ENCODE results near the gene NEMP1.

The NEMP1 gene

DNA sequence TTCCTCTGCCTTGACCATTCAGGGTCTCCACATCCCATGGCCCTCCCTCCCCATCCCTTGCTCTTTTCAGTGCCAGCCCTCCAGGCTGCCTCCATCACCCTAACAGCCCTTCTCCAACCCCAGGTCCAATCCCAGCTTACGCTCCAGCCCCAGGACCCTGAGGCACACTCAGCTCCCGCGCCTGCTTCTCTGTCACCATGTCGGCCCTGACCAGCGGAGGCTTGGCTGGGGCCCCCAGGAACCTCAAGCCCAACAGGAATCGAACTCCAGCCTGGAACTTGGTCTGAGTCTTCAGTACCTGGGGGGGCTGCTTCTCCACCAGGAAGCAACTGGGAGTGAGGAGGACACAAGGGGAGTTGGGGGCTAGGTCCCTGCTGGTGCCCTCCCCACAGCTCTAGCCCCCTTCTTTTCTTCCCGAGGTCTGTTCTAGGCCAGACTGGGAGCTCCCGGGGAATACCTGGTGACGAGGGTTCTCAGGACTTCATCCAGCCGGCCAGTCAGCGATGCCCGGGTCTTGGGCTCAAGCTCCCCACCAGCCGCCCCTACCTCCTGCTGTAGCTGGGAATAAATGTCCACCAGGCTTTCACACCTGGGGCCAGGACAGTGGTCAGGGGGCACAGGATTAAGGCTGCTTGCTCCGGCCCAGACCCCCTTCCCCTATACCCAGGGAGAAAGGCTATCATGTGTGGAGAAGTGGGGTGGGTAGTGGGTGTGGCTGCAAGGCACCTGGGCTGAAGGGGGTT is 26.6 kb upstream of the NEMP1 start:
- no peak overlapping the region for H3K9ac ChIP-seq (ENCODE audit: insufficient read length, low read depth)
- DNase-seq (ENCODE audit: low read depth, low spot score), result no peak
- H3K27me3 ChIP-seq (ENCODE audit: insufficient read depth, insufficient read length), result no peaks in the 10 kb centered on the region
- H3K36me3 ChIP-seq (ENCODE audit: insufficient read depth, insufficient read length, low read length), result peaks cover 70% of the 10 kb centered on the region
- no peak for TF ChIP-seq ZNF274 (IDR thresholded peaks at IDR 0.05; ENCODE audit: low read depth, low read length)
- no peak for TF ChIP-seq YY1 (IDR thresholded peaks at IDR 0.05; ENCODE audit: insufficient read depth, insufficient read length)
- no peak for TF ChIP-seq SUZ12 (IDR thresholded peaks at IDR 0.05; ENCODE audit: extremely low read depth, insufficient read depth, insufficient read length)
- no peaks in the 10 kb centered on the region for H3K9me3 ChIP-seq (ENCODE audit: insufficient read depth, low read length)
- no peak overlapping the region for H3K4me3 ChIP-seq (ENCODE audit: insufficient read length, low read depth)
- H3K4me1 ChIP-seq (ENCODE audit: insufficient read depth, insufficient read length), result peaks cover 18% of the 10 kb centered on the region

DNA sequence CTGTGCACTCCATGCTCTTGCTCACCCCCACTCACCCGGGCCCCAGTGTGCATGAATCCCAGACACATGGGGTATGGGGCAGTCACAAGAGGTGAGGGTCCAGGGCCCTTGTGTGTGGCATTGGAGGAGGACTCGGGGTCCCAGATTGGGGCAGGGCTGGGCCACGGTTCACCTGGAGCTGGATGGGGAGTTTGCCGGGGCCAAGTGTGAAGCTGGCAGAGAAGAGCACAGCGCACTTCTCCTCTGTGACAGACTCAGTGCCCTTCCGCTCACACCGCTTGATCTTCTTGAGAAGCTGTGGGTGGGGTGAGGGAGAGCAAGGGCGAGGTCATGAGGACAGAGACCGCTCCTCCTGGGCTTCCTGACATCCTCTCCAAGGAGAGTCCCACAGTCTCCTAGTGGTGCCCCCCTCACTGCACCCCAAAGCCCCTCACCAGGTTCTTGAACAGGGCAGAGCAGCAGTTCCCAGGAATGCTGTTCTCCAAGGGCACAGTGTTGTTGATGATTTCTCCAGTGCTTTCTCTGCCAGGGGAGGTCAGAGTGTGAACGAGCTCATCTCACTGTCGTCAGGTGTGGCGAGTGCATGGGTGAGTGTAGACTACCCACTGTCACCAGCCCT is 25.8 kb upstream of the NEMP1 start:
- peaks cover 75% of the 10 kb centered on the region for H3K36me3 ChIP-seq (ENCODE audit: insufficient read depth, insufficient read length, low read length)
- TF ChIP-seq YY1 (IDR thresholded peaks at IDR 0.05; ENCODE audit: insufficient read depth, insufficient read length) (no peak), SUZ12 (IDR thresholded peaks at IDR 0.05; ENCODE audit: extremely low read depth, insufficient read depth, insufficient read length) (no peak), ZNF274 (IDR thresholded peaks at IDR 0.05; ENCODE audit: low read depth, low read length) (no peak)
- H3K27me3 ChIP-seq (ENCODE audit: insufficient read depth, insufficient read length), result no peaks in the 10 kb centered on the region
- peaks cover 12% of the 10 kb centered on the region for H3K4me1 ChIP-seq (ENCODE audit: insufficient read depth, insufficient read length)
- DNase-seq (ENCODE audit: low read depth, low spot score), result no peak
- no peak overlapping the region for H3K9ac ChIP-seq (ENCODE audit: insufficient read length, low read depth)
- no peaks in the 10 kb centered on the region for H3K9me3 ChIP-seq (ENCODE audit: insufficient read depth, low read length)
- no peak overlapping the region for H3K4me3 ChIP-seq (ENCODE audit: insufficient read length, low read depth)

DNA sequence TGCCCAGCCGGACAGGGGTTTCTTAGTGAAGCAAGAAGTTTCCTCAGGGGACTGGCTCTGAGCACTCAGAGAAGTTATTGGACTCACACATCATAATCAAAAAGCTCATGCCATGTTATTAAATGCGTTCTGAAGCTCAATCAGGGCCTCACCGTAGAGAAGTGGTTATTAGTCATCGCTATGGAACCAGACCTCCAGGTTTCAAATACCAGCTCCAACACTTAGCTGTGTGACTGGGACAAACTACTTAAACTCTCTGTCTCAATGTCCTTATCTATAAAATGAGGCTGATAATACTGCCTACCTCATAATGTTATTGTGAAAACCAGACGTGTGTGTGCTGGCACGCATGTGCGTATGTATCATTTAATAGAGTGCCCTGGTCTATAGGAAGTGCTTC is 25.3 kb upstream of the NEMP1 start:
- no peaks in the 10 kb centered on the region for H3K9me3 ChIP-seq (ENCODE audit: insufficient read depth, low read length)
- H3K4me1 ChIP-seq (ENCODE audit: insufficient read depth, insufficient read length), result peaks cover 12% of the 10 kb centered on the region
- H3K4me3 ChIP-seq (ENCODE audit: insufficient read length, low read depth), result no peak overlapping the region
- TF ChIP-seq ZNF274 (IDR thresholded peaks at IDR 0.05; ENCODE audit: low read depth, low read length) (no peak), YY1 (IDR thresholded peaks at IDR 0.05; ENCODE audit: insufficient read depth, insufficient read length) (no peak), SUZ12 (IDR thresholded peaks at IDR 0.05; ENCODE audit: extremely low read depth, insufficient read depth, insufficient read length) (no peak)
- DNase-seq (ENCODE audit: low read depth, low spot score), result no peak
- H3K9ac ChIP-seq (ENCODE audit: insufficient read length, low read depth), result no peak overlapping the region
- H3K27me3 ChIP-seq (ENCODE audit: insufficient read depth, insufficient read length), result no peaks in the 10 kb centered on the region
- H3K36me3 ChIP-seq (ENCODE audit: insufficient read depth, insufficient read length, low read length), result peaks cover 80% of the 10 kb centered on the region

- H3K9ac ChIP-seq (ENCODE audit: insufficient read length, low read depth), result no peak overlapping the region
Measured at GRCh38 chr12:57101892-57102695, 23.5 kb upstream of the NEMP1 start.

GRCh38 chr12:57099766-57100165 is 21.2 kb upstream of the NEMP1 start:
- Histone ChIP-seq H3K27me3 (ENCODE audit: insufficient read depth, insufficient read length) (no peaks in the 10 kb centered on the region), H3K4me1 (ENCODE audit: insufficient read depth, insufficient read length) (peaks cover 16% of the 10 kb centered on the region), H3K36me3 (ENCODE audit: insufficient read depth, insufficient read length, low read length) (peaks cover 85% of the 10 kb centered on the region), H3K4me3 (ENCODE audit: insufficient read length, low read depth) (no peak overlapping the region), H3K9me3 (ENCODE audit: insufficient read depth, low read length) (no peaks in the 10 kb centered on the region), H3K9ac (ENCODE audit: insufficient read length, low read depth) (no peak overlapping the region)
- no peak for TF ChIP-seq SUZ12 (IDR thresholded peaks at IDR 0.05; ENCODE audit: extremely low read depth, insufficient read depth, insufficient read length)
- TF ChIP-seq ZNF274 (IDR thresholded peaks at IDR 0.05; ENCODE audit: low read depth, low read length), result no peak
- TF ChIP-seq YY1 (IDR thresholded peaks at IDR 0.05; ENCODE audit: insufficient read depth, insufficient read length), result no peak
- DNase-seq (ENCODE audit: low read depth, low spot score), result no peak

More at GRCh38 chr12:57101892-57102695, 23.5 kb upstream of the NEMP1 start:
- TF ChIP-seq SUZ12 (IDR thresholded peaks at IDR 0.05; ENCODE audit: extremely low read depth, insufficient read depth, insufficient read length) (no peak), YY1 (IDR thresholded peaks at IDR 0.05; ENCODE audit: insufficient read depth, insufficient read length) (no peak)
- Histone ChIP-seq H3K27me3 (ENCODE audit: insufficient read depth, insufficient read length) (no peaks in the 10 kb centered on the region), H3K4me3 (ENCODE audit: insufficient read length, low read depth) (no peak overlapping the region), H3K4me1 (ENCODE audit: insufficient read depth, insufficient read length) (peaks cover 7% of the 10 kb centered on the region), H3K9me3 (ENCODE audit: insufficient read depth, low read length) (no peaks in the 10 kb centered on the region), H3K36me3 (ENCODE audit: insufficient read depth, insufficient read length, low read length) (peaks cover 85% of the 10 kb centered on the region)
- DNase-seq (ENCODE audit: low read depth, low spot score), result no peak

DNA sequence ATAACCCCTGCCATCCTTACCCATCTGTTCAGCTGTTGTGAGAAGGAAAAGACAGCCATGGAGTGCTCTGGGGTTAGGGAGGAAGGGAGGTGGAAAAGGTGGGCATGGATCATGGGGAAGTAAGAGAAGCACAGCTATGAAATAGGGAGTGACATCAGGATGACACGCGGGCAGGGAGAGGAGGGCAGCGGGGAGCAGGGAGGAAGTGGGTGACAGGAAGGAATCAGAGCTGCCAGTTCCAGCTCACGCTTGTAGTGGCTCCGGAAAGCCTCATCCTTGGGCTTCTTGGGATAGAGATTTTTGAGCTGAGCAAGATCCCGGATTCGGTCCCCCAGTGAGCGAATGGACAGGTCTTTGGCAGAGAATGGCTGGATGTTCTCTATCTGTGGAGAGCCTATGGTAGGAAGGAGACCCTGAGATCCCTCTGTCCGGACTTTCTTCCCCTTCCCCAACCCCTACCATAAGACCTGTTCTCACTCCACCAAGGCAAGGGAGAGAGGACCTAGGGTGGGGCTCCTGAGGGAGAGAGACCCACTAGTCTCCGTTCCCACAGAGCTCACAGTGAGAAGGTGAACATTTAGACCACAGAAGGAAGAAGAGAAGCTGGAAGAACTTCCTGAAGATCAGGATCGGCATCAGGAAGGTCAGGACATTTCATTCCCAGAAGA is 20.6 kb upstream of the NEMP1 start:
- Histone ChIP-seq H3K4me3 (ENCODE audit: insufficient read length, low read depth) (no peak overlapping the region), H3K27me3 (ENCODE audit: insufficient read depth, insufficient read length) (no peaks in the 10 kb centered on the region), H3K9me3 (ENCODE audit: insufficient read depth, low read length) (no peaks in the 10 kb centered on the region), H3K9ac (ENCODE audit: insufficient read length, low read depth) (no peak overlapping the region), H3K36me3 (ENCODE audit: insufficient read depth, insufficient read length, low read length) (peaks cover 85% of the 10 kb centered on the region), H3K4me1 (ENCODE audit: insufficient read depth, insufficient read length) (peaks cover 21% of the 10 kb centered on the region)
- TF ChIP-seq ZNF274 (IDR thresholded peaks at IDR 0.05; ENCODE audit: low read depth, low read length) (no peak), SUZ12 (IDR thresholded peaks at IDR 0.05; ENCODE audit: extremely low read depth, insufficient read depth, insufficient read length) (no peak), YY1 (IDR thresholded peaks at IDR 0.05; ENCODE audit: insufficient read depth, insufficient read length) (no peak)
- DNase-seq (ENCODE audit: low read depth, low spot score), result no peak
